Colon (tissue), 2 donors: ENCODE measurements around the gene RPS6KA4.
"Not testable (repeated sequence)": the region's sequence is repeated elsewhere in the genome, so short reads cannot be mapped to it uniquely, and the experiment has no call there.

Experiments used
- FAIRE-seq: peaks from 2 replicates; lab custom pipeline; 2012; peaks lifted over from hg19 to GRCh38; lab: Jason Lieb, UNC
- donor health status: control.
- donor health status: control.

The RPS6KA4 gene

GRCh38 chr11:64388894-64389293 lies 29.9 kb downstream of the RPS6KA4 start:
- no peak for FAIRE-seq

GRCh38 chr11:64389851-64390250 lies 30.9 kb downstream of the RPS6KA4 start:
- no peak for FAIRE-seq

- no peak for FAIRE-seq
Observed at GRCh38 chr11:64390558-64390957, 31.6 kb downstream of the RPS6KA4 start.

GRCh38 chr11:64391839-64392238 lies 32.9 kb downstream of the RPS6KA4 start:
- FAIRE-seq, result no peak

- FAIRE-seq, result no peak
Observed at GRCh38 chr11:64395545-64396078, 36.6 kb downstream of the RPS6KA4 start.

GRCh38 chr11:64396079-64396591 lies 37.2 kb downstream of the RPS6KA4 start:
- no peak for FAIRE-seq

- FAIRE-seq, result no peak
Observed at GRCh38 chr11:64400102-64400501, 41.1 kb downstream of the RPS6KA4 start.

- FAIRE-seq, result no peak
Observed at GRCh38 chr11:64400667-64401066, 41.7 kb downstream of the RPS6KA4 start.

GRCh38 chr11:64401775-64402174 lies 42.8 kb downstream of the RPS6KA4 start:
- no peak for FAIRE-seq

GRCh38 chr11:64403106-64403505 lies 44.1 kb downstream of the RPS6KA4 start:
- FAIRE-seq, result no peak

- no peak for FAIRE-seq
Observed at GRCh38 chr11:64406221-64406946, 47.4 kb downstream of the RPS6KA4 start.

GRCh38 chr11:64407221-64407620 lies 48.3 kb downstream of the RPS6KA4 start:
- no peak for FAIRE-seq

GRCh38 chr11:64407630-64408029 lies 48.7 kb downstream of the RPS6KA4 start:
- FAIRE-seq, result no peak

GRCh38 chr11:64409278-64409677 lies 50.3 kb downstream of the RPS6KA4 start:
- FAIRE-seq, result no peak

- FAIRE-seq, result no peak
Observed at GRCh38 chr11:64409707-64410403, 50.9 kb downstream of the RPS6KA4 start.

GRCh38 chr11:64410404-64410734 lies 51.4 kb downstream of the RPS6KA4 start:
- FAIRE-seq, result no peak

GRCh38 chr11:64413417-64413816 lies 54.5 kb downstream of the RPS6KA4 start:
- FAIRE-seq, result no peak

GRCh38 chr11:64415286-64415685 lies 56.3 kb downstream of the RPS6KA4 start:
- no peak for FAIRE-seq

- FAIRE-seq, result no peak
Observed at GRCh38 chr11:64415996-64416728, 57.2 kb downstream of the RPS6KA4 start.

GRCh38 chr11:64418233-64418632 lies 59.3 kb downstream of the RPS6KA4 start:
- FAIRE-seq, result not testable (repeated sequence)

GRCh38 chr11:64419257-64419790 lies 60.4 kb downstream of the RPS6KA4 start:
- FAIRE-seq, result no peak

- no peak for FAIRE-seq
Observed at GRCh38 chr11:64419818-64420485, 61.0 kb downstream of the RPS6KA4 start.
